Measurements from ENCODE around the gene SLC6A3.

Gene SLC6A3

DNA sequence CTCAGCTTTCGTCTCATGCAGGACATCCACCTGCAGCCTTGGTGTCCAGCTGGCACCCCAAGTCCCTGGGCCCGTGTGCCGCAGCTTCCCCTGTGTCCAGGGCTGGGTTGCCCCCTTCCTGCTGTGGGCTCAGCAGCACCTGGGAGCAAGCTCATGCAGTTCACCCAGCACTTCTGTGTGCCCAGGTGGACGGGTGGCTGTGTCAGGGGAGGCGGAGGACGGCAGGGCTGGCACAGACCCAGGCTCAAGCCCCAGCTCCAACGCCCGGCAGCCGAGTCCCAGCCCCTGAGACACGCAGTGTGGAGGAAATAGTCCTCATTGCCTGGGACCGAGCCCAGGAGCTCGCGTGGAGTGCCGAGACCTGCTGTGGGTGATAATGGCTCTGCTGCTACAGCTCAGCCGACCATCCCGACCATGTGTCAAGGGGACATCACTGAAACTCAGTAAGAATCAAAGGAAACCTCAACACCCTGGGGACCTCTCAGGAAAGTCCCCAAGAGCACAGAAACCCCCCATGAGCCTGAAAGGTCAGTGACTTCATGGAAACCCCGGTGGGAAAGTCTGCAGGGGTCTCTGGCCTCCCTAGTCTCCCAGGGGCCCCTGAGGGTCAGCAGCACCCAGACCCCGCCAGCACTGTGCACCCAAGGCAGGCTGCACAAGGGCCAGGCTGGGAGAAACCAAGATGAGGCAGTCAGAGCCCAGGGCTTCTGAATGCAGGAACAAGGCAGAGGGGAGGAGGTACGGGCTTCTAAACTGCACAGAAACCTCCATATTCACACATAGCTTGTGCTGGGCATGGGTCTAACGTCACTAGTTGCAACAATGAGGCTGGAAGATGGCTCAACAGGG is 39.7 kb upstream of the SLC6A3 start:
- H3K36me3 ChIP-seq (ENCODE audit: control insufficient read depth, insufficient read depth, low read length) = peaks cover 84% of the 10 kb centered on the region
- H3K27me3 ChIP-seq (ENCODE audit: control insufficient read depth, insufficient read depth, low read length) = no peaks in the 10 kb centered on the region
- no peak overlapping the region for H3K27ac ChIP-seq (ENCODE audit: low read depth, low read length)
- no peak overlapping the region for H3K4me3 ChIP-seq (ENCODE audit: low read depth, low read length)
- no peaks in the 10 kb centered on the region for H3K9me3 ChIP-seq (ENCODE audit: control insufficient read depth, insufficient read depth, low read depth, low read length)
- no peaks in the 10 kb centered on the region for H3K4me1 ChIP-seq (ENCODE audit: control insufficient read depth, insufficient read depth, low read length)
- H3K9ac ChIP-seq (ENCODE audit: low read length) = no peak overlapping the region

GRCh38 chr5:1483856-1484729 is 38.9 kb upstream of the SLC6A3 start:
- H3K27ac ChIP-seq (ENCODE audit: low read depth, low read length) = no peak overlapping the region
- H3K27me3 ChIP-seq (ENCODE audit: control insufficient read depth, insufficient read depth, low read length) = no peaks in the 10 kb centered on the region
- no peaks in the 10 kb centered on the region for H3K4me1 ChIP-seq (ENCODE audit: control insufficient read depth, insufficient read depth, low read length)
- H3K4me3 ChIP-seq (ENCODE audit: low read depth, low read length) = no peak overlapping the region
- no peaks in the 10 kb centered on the region for H3K9me3 ChIP-seq (ENCODE audit: control insufficient read depth, insufficient read depth, low read depth, low read length)
- H3K9ac ChIP-seq (ENCODE audit: low read length) = no peak overlapping the region
- peaks cover 84% of the 10 kb centered on the region for H3K36me3 ChIP-seq (ENCODE audit: control insufficient read depth, insufficient read depth, low read length)

DNA sequence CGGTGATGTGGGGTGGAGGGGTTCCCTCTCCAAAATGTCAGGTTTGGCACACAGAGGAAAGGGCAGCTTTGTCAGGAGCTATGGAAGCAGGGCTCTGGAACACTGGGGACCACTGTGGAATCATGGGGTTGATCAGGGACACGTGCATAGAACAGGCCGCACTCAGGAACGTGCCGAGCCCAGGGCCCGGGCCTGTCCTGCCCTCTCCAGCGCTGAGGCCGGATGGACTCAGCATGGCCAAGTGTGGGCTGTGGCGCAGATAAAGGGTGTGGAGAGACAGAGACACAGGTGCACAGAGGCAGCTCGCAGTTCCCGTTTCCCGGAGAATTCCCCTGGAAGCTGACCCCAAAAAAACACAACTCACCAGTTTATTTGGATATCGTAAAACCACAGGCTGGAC is 37.8 kb upstream of the SLC6A3 start:
- no peaks in the 10 kb centered on the region for H3K4me1 ChIP-seq (ENCODE audit: control insufficient read depth, insufficient read depth, low read length)
- no peaks in the 10 kb centered on the region for H3K9me3 ChIP-seq (ENCODE audit: control insufficient read depth, insufficient read depth, low read depth, low read length)
- no peaks in the 10 kb centered on the region for H3K27me3 ChIP-seq (ENCODE audit: control insufficient read depth, insufficient read depth, low read length)
- no peak overlapping the region for H3K9ac ChIP-seq (ENCODE audit: low read length)
- peaks cover 84% of the 10 kb centered on the region for H3K36me3 ChIP-seq (ENCODE audit: control insufficient read depth, insufficient read depth, low read length)
- no peak overlapping the region for H3K4me3 ChIP-seq (ENCODE audit: low read depth, low read length)
- no peak overlapping the region for H3K27ac ChIP-seq (ENCODE audit: low read depth, low read length)

GRCh38 chr5:1481959-1482331 is 36.7 kb upstream of the SLC6A3 start:
- H3K9me3 ChIP-seq (ENCODE audit: control insufficient read depth, insufficient read depth, low read depth, low read length) = no peaks in the 10 kb centered on the region
- peaks cover 83% of the 10 kb centered on the region for H3K36me3 ChIP-seq (ENCODE audit: control insufficient read depth, insufficient read depth, low read length)
- H3K27me3 ChIP-seq (ENCODE audit: control insufficient read depth, insufficient read depth, low read length) = no peaks in the 10 kb centered on the region
- no peak overlapping the region for H3K9ac ChIP-seq (ENCODE audit: low read length)
- H3K4me1 ChIP-seq (ENCODE audit: control insufficient read depth, insufficient read depth, low read length) = no peaks in the 10 kb centered on the region
- no peak overlapping the region for H3K4me3 ChIP-seq (ENCODE audit: low read depth, low read length)
- H3K27ac ChIP-seq (ENCODE audit: low read depth, low read length) = no peak overlapping the region

DNA sequence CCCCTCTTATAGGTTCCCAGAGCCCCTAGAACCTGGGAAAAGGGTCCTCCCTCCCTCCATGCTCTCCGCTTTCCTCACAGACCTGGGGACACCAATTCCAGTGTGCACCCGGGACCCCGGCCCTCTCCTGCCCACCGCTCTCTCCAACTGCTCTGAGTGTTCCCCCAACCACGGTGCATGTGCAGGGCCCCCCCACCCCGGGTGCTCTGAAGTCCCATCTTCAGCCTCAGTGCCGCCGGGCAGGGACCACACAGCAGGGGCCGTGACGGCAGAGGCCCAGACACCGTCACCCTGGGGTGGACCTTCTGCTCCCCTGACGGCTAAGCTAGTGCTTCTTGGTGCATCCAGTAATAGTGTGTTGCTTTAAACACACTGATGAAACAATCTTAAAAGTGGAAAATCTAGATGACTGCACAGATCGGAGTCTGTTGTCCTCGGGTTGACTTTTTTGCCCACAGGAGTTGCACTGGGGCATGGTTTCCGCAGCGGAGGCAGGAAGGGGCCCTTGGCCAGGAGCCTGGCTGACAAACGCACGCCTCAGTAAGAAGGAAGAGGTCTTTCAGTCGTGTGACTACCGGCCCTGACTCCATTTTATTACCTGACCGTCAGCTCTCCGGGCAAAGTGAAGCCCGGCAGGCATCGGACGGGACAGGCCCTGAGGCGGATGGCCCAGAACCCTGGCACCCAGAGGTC is 36.2 kb upstream of the SLC6A3 start:
- Histone ChIP-seq H3K9me3 (ENCODE audit: control insufficient read depth, insufficient read depth, low read depth, low read length) (no peaks in the 10 kb centered on the region), H3K36me3 (ENCODE audit: control insufficient read depth, insufficient read depth, low read length) (peaks cover 83% of the 10 kb centered on the region), H3K27me3 (ENCODE audit: control insufficient read depth, insufficient read depth, low read length) (no peaks in the 10 kb centered on the region), H3K27ac (ENCODE audit: low read depth, low read length) (no peak overlapping the region; the same call in 1 of the 2 replicates), H3K4me1 (ENCODE audit: control insufficient read depth, insufficient read depth, low read length) (no peaks in the 10 kb centered on the region), H3K9ac (ENCODE audit: low read length) (no peak overlapping the region), H3K4me3 (ENCODE audit: low read depth, low read length) (no peak overlapping the region)

DNA sequence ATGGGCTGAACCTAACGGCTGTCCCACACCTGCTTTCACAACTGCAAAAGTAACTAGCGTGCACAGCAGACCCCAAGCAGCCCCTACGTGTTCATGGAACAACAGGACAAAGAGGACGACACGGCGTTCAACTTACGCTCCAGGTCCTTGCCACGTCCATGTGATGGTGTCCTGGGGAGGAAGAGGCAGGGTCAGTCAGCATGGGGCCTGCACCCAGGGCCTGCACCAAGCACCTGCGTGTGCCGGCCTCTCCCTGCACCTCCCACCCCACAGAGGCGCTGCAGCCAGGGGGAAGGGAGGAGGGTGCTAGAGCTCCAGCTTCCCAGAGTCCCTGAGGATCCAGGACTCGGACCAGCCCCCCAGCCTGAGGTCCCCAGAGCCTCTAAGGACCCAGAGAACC is 35.6 kb upstream of the SLC6A3 start:
- Histone ChIP-seq H3K4me3 (ENCODE audit: low read depth, low read length) (no peak overlapping the region), H3K9me3 (ENCODE audit: control insufficient read depth, insufficient read depth, low read depth, low read length) (no peaks in the 10 kb centered on the region), H3K36me3 (ENCODE audit: control insufficient read depth, insufficient read depth, low read length) (peaks cover 83% of the 10 kb centered on the region), H3K27ac (ENCODE audit: low read depth, low read length) (no peak overlapping the region; the same call in 1 of the 2 replicates), H3K27me3 (ENCODE audit: control insufficient read depth, insufficient read depth, low read length) (no peaks in the 10 kb centered on the region), H3K9ac (ENCODE audit: low read length) (no peak overlapping the region), H3K4me1 (ENCODE audit: control insufficient read depth, insufficient read depth, low read length) (no peaks in the 10 kb centered on the region)

DNA sequence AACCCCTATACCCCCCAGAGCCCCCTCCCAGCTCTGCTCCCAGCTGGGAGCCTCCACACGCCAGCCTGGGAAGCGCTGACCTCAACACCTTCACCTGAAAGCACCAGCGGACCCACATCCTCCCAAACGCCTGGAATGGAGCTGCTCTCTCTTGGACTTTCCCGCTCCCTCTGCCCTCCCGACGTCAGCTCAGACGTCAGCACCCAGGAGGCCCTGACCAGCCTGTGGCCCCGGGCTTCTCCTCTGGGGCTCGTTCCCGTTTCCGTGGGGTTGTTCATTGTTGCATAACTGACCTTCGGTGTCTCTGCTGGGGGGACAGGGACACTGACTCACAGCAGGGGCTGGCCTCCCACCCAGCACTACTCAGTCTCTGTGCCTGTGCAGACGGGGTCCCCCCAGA is 35.0 kb upstream of the SLC6A3 start:
- H3K36me3 ChIP-seq (ENCODE audit: control insufficient read depth, insufficient read depth, low read length) = peaks cover 83% of the 10 kb centered on the region
- no peak overlapping the region for H3K4me3 ChIP-seq (ENCODE audit: low read depth, low read length)
- no peaks in the 10 kb centered on the region for H3K9me3 ChIP-seq (ENCODE audit: control insufficient read depth, insufficient read depth, low read depth, low read length)
- no peak overlapping the region for H3K27ac ChIP-seq (ENCODE audit: low read depth, low read length)
- H3K4me1 ChIP-seq (ENCODE audit: control insufficient read depth, insufficient read depth, low read length) = no peaks in the 10 kb centered on the region
- no peak overlapping the region for H3K9ac ChIP-seq (ENCODE audit: low read length)
- H3K27me3 ChIP-seq (ENCODE audit: control insufficient read depth, insufficient read depth, low read length) = no peaks in the 10 kb centered on the region

DNA sequence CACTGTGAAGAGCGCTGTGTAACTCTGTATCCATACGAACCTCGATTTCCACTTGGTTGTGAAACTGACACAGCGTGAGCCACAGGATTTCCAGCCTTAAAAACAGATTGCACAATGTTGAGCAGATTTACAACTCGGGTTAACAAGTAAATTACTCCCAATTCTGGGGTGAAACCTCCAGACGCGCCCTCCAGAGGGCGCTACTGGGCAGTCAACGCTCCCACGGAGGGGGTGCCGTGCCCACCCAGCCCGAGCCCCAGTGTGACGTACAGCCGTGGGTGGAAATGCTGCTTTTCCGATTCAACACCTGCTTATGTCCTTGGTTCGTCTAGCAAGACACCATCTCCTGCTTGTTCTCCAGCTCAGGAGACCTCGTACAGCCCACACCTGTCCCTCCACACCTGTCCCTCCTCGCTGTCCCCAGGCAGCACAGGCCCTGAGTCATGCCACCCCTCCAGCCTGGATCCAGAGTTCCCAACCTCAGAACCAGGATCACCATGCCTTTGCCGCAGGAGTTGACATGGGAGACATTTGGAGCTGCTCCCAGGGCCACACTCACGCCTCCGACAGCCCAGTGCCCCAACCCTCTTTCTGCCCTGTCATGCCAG is 34.4 kb upstream of the SLC6A3 start:
- Histone ChIP-seq H3K27ac (ENCODE audit: low read depth, low read length) (no peak overlapping the region), H3K4me1 (ENCODE audit: control insufficient read depth, insufficient read depth, low read length) (no peaks in the 10 kb centered on the region), H3K9ac (ENCODE audit: low read length) (no peak overlapping the region), H3K9me3 (ENCODE audit: control insufficient read depth, insufficient read depth, low read depth, low read length) (no peaks in the 10 kb centered on the region), H3K4me3 (ENCODE audit: low read depth, low read length) (no peak overlapping the region), H3K27me3 (ENCODE audit: control insufficient read depth, insufficient read depth, low read length) (no peaks in the 10 kb centered on the region), H3K36me3 (ENCODE audit: control insufficient read depth, insufficient read depth, low read length) (peaks cover 83% of the 10 kb centered on the region)

- no peaks in the 10 kb centered on the region for H3K27me3 ChIP-seq (ENCODE audit: control insufficient read depth, insufficient read depth, low read length)
- no peak overlapping the region for H3K4me3 ChIP-seq (ENCODE audit: low read depth, low read length)
- no peak overlapping the region for H3K27ac ChIP-seq (ENCODE audit: low read depth, low read length)
- no peaks in the 10 kb centered on the region for H3K4me1 ChIP-seq (ENCODE audit: control insufficient read depth, insufficient read depth, low read length)
- H3K9me3 ChIP-seq (ENCODE audit: control insufficient read depth, insufficient read depth, low read depth, low read length) = no peaks in the 10 kb centered on the region
- peaks cover 83% of the 10 kb centered on the region for H3K36me3 ChIP-seq (ENCODE audit: control insufficient read depth, insufficient read depth, low read length)
- H3K9ac ChIP-seq (ENCODE audit: low read length) = no peak overlapping the region
These were observed 33.8 kb upstream of the SLC6A3 start for GRCh38 chr5:1479066-1479465.

- H3K9me3 ChIP-seq (ENCODE audit: control insufficient read depth, insufficient read depth, low read depth, low read length) = no peaks in the 10 kb centered on the region
- H3K27ac ChIP-seq (ENCODE audit: low read depth, low read length) = no peak overlapping the region
These were observed 33.2 kb upstream of the SLC6A3 start for GRCh38 chr5:1478271-1479035.

More at GRCh38 chr5:1478271-1479035, 33.2 kb upstream of the SLC6A3 start:
- no peaks in the 10 kb centered on the region for H3K4me1 ChIP-seq (ENCODE audit: control insufficient read depth, insufficient read depth, low read length)
- no peak overlapping the region for H3K4me3 ChIP-seq (ENCODE audit: low read depth, low read length)
- peaks cover 83% of the 10 kb centered on the region for H3K36me3 ChIP-seq (ENCODE audit: control insufficient read depth, insufficient read depth, low read length)
- no peak overlapping the region for H3K9ac ChIP-seq (ENCODE audit: low read length)
- H3K27me3 ChIP-seq (ENCODE audit: control insufficient read depth, insufficient read depth, low read length) = no peaks in the 10 kb centered on the region
